Measurements from ENCODE around the gene DPH5. TPM values are rescaled to one million over a fixed set of nuclear protein-coding genes. Genes with fewer than 3 reads are reported as not detected.

DPH5 gene
- total and polyA plus RNA-seq, 2 donors (not counting 3 experiments of a cell fraction or from before 2014, with no cell fraction given): 37.2 to 43.6 TPM

- H3K4me2 ChIP-seq (ENCODE audit: insufficient read depth, low read length): no peak overlapping the region
- BruUV-seq (replicated peaks): no TSS peak
- ChIA-PET CTCF (no interaction called here), POLR2A (no interaction called here)
- H3K79me2 ChIP-seq (ENCODE audit: control insufficient read depth, insufficient read depth, low read length): no peaks in the 10 kb centered on the region
- TF ChIP-seq JUN (IDR thresholded peaks at IDR 0.05; ENCODE audit: borderline replicate concordance, insufficient read depth, insufficient read length, low read depth): no peak
- no peak for TF ChIP-seq MYC (IDR thresholded peaks at IDR 0.05; ENCODE audit: low read depth, low read length)
- no peak for TF ChIP-seq GATA2 (IDR thresholded peaks at IDR 0.05; ENCODE audit: insufficient read depth, insufficient read length, low read depth, low read length)
- no peak for TF ChIP-seq MAX (IDR thresholded peaks at IDR 0.05; ENCODE audit: insufficient read depth, insufficient read length)
- H3K4me3 ChIP-seq (replicated peaks in 1 of 3; ENCODE audit: insufficient read depth in 1 of 3, low read depth in 1 of 3, low read length in 3 of 3): no peak overlapping the region
- H2AFZ ChIP-seq (ENCODE audit: low read depth, low read length): no peak overlapping the region
- H3K9me3 ChIP-seq (replicated peaks; ENCODE audit: control insufficient read depth, insufficient read depth, low read length): no peaks in the 10 kb centered on the region
- dilution Hi-C loops (cut with MboI; ENCODE audit: extremely low pct_ligation_motif_present, low sequenced_read_pairs): no loop called here
- intact Hi-C loops (cut with micrococcal nuclease): no loop called here
- no peak overlapping the region for H3K27ac ChIP-seq (ENCODE audit: insufficient read depth, low read depth, low read length)
- no peaks in the 10 kb centered on the region for H3K27me3 ChIP-seq (ENCODE audit: control insufficient read depth in 2 of 2, insufficient read depth in 2 of 2, low read length in 2 of 2)
- H3K9ac ChIP-seq (replicated peaks; ENCODE audit: extremely low read depth, insufficient read depth, low read length): no peak overlapping the region
- H3K36me3 ChIP-seq (ENCODE audit: control insufficient read depth in 2 of 2, extremely low read depth in 1 of 2, insufficient read depth in 2 of 2, low read length in 2 of 2): no peaks in the 10 kb centered on the region
- FAIRE-seq (no peak), DNase-seq (ENCODE audit: low read depth, low spot score) (no peak)
- H3K9me1 ChIP-seq (replicated peaks; ENCODE audit: control insufficient read depth, extremely low read depth, insufficient read depth, low read length): no peaks in the 10 kb centered on the region
- no peaks in the 10 kb centered on the region for H4K20me1 ChIP-seq (replicated peaks; ENCODE audit: control insufficient read depth, extremely low read depth, insufficient read depth, low read length)
- no peaks in the 10 kb centered on the region for H3K4me1 ChIP-seq (ENCODE audit: control insufficient read depth, extremely low read depth, insufficient read depth, low read length)
Observed at GRCh38 chr1:101017448-101017847, 8.1 kb downstream of the DPH5 start.

- Histone ChIP-seq H3K27ac (ENCODE audit: insufficient read depth, low read depth, low read length) (no peak overlapping the region), H3K27me3 (ENCODE audit: control insufficient read depth in 2 of 2, insufficient read depth in 2 of 2, low read length in 2 of 2) (no peaks in the 10 kb centered on the region), H3K4me1 (ENCODE audit: control insufficient read depth, extremely low read depth, insufficient read depth, low read length) (no peaks in the 10 kb centered on the region), H3K4me3 (replicated peaks in 1 of 3; ENCODE audit: insufficient read depth in 1 of 3, low read depth in 1 of 3, low read length in 3 of 3) (no peak overlapping the region), H3K9me3 (replicated peaks; ENCODE audit: control insufficient read depth, insufficient read depth, low read length) (no peaks in the 10 kb centered on the region), H4K20me1 (replicated peaks; ENCODE audit: control insufficient read depth, extremely low read depth, insufficient read depth, low read length) (no peaks in the 10 kb centered on the region), H3K4me2 (ENCODE audit: insufficient read depth, low read length) (no peak overlapping the region), H3K36me3 (ENCODE audit: control insufficient read depth in 2 of 2, extremely low read depth in 1 of 2, insufficient read depth in 2 of 2, low read length in 2 of 2) (no peaks in the 10 kb centered on the region), H3K9me1 (replicated peaks; ENCODE audit: control insufficient read depth, extremely low read depth, insufficient read depth, low read length) (no peaks in the 10 kb centered on the region), H2AFZ (ENCODE audit: low read depth, low read length) (no peak overlapping the region), H3K79me2 (ENCODE audit: control insufficient read depth, insufficient read depth, low read length) (no peaks in the 10 kb centered on the region), H3K9ac (replicated peaks; ENCODE audit: extremely low read depth, insufficient read depth, low read length) (no peak overlapping the region)
- no peak for FAIRE-seq
- no TSS peak for BruUV-seq (replicated peaks)
- ChIA-PET POLR2A (no interaction called here), CTCF (interaction anchor here (0.9 to 1.1 kb wide), 3 partner anchors 10 to 275 kb away, joined by 3 to 5 read pairs (median 3); no protein-coding TSS in a partner anchor)
- TF ChIP-seq JUN (IDR thresholded peaks at IDR 0.05; ENCODE audit: borderline replicate concordance, insufficient read depth, insufficient read length, low read depth): no peak
- TF ChIP-seq POLR2A (IDR thresholded peaks at IDR 0.05; ENCODE audit: low read depth, low read length): no peak
- no peak for TF ChIP-seq GATA2 (IDR thresholded peaks at IDR 0.05; ENCODE audit: insufficient read depth, insufficient read length, low read depth, low read length)
- intact Hi-C loops (cut with micrococcal nuclease) (loop anchor here (2.0 kb wide), 1 partner anchor 17 kb away; no protein-coding TSS in a partner anchor), dilution Hi-C loops (cut with MboI; ENCODE audit: extremely low pct_ligation_motif_present, low sequenced_read_pairs) (no loop called here)
- no peak for DNase-seq (ENCODE audit: low read depth, low spot score)
Observed at GRCh38 chr1:101013776-101014175, 11.8 kb downstream of the DPH5 start.

Data from endothelial cell of umbilical vein (primary cell).